Activated T-cell treated with anti-CD3 and anti-CD28 coated beads for 48 hours (primary cell): Measurements from ENCODE around the gene LAMTOR4.

ENCODE experiments used
- DNase-seq: peaks from one replicate; pipeline ENCODE4 v3.0.0-alpha.2; 2020; ENCODE audit warnings: low read depth

The LAMTOR4 gene

GRCh38 chr7:100148559-100149328, at the start of gene LAMTOR4:
TSS of gene LAMTOR4 (plus strand) at chr7:100148918. CDS start at chr7:100148973, 55 bp downstream.
- peak; percentile 96 for DNase-seq

- no peak for DNase-seq
These were observed 49.3 kb upstream of the LAMTOR4 start for GRCh38 chr7:100099452-100099851.

- DNase-seq = peak; percentile 86
These were observed 48.2 kb upstream of the LAMTOR4 start for GRCh38 chr7:100100420-100101015.

- DNase-seq = peak; percentile 97
These were observed 47.5 kb upstream of the LAMTOR4 start, which contains the start of the genes AP4M1 and MCM7 for GRCh38 chr7:100101016-100101862. TSS of gene AP4M1 (plus strand) at chr7:100101643. CDS start at chr7:100101715, 72 bp downstream. TSS of gene MCM7 (minus strand) at chr7:100101397. CDS start at chr7:100101294, 103 bp downstream.

- no peak for DNase-seq
These were observed 45.5 kb upstream of the LAMTOR4 start for GRCh38 chr7:100102950-100103840.

GRCh38 chr7:100105534-100105933, 43.2 kb upstream of the LAMTOR4 start:
- DNase-seq = no peak

GRCh38 chr7:100106633-100107032, 42.1 kb upstream of the LAMTOR4 start:
- DNase-seq = no peak

- DNase-seq = no peak
These were observed 41.5 kb upstream of the LAMTOR4 start for GRCh38 chr7:100107125-100107737.

- DNase-seq = no peak
These were observed 40.8 kb upstream of the LAMTOR4 start for GRCh38 chr7:100107890-100108289.

GRCh38 chr7:100109521-100110163, 39.1 kb upstream of the LAMTOR4 start:
- DNase-seq = no peak

- DNase-seq = no peak
These were observed 37.6 kb upstream of the LAMTOR4 start for GRCh38 chr7:100111156-100111555.

- no peak for DNase-seq
These were observed 36.8 kb upstream of the LAMTOR4 start for GRCh38 chr7:100111914-100112313.

GRCh38 chr7:100115026-100115425, 33.7 kb upstream of the LAMTOR4 start:
- DNase-seq = no peak

GRCh38 chr7:100118388-100119071, 30.2 kb upstream of the LAMTOR4 start:
- DNase-seq = no peak

- peak; percentile 87 for DNase-seq
These were observed 29.4 kb upstream of the LAMTOR4 start, which contains the start of the genes CNPY4 and TAF6 for GRCh38 chr7:100119072-100119969. TSS of gene CNPY4 (plus strand) at chr7:100119634. CDS start at chr7:100119745, 111 bp downstream. TSS of gene TAF6 (minus strand) at chr7:100119358. CDS start at chr7:100114209, 5,149 bp downstream.

- peak; percentile 57 for DNase-seq
These were observed 28.6 kb upstream of the LAMTOR4 start for GRCh38 chr7:100119970-100120732.

GRCh38 chr7:100120733-100121036, 28.0 kb upstream of the LAMTOR4 start:
- no peak for DNase-seq

GRCh38 chr7:100122067-100122466, 26.7 kb upstream of the LAMTOR4 start:
- DNase-seq = no peak
